ENCODE measurements around the gene DYNLRB1. TPM values are rescaled to one million over a fixed set of nuclear protein-coding genes. Genes with fewer than 3 reads are reported as not detected.

DYNLRB1 gene
- total and polyA plus RNA-seq, 2 of the 13 experiments (the other 11 are each of a cell fraction or from before 2014, with no cell fraction given) = 140 to 244 TPM

GRCh38 chr20:34538671-34539123 lies 22.5 kb downstream of the DYNLRB1 start (continued):
- TF ChIP-seq ZHX1 (CRISPR knock-in tag; IDR thresholded peaks at IDR 0.05; ENCODE audit: low read depth) (no peak), ZNF570 (CRISPR knock-in tag; IDR thresholded peaks at IDR 0.05; ENCODE audit: borderline replicate concordance) (no peak), KMT2B (CRISPR knock-in tag; IDR thresholded peaks at IDR 0.05) (peak; percentile 53; the same call in 1 of the 2 replicates), ARNT (IDR thresholded peaks at IDR 0.05) (no peak), PATZ1 (CRISPR knock-in tag; IDR thresholded peaks at IDR 0.05) (no peak), ZMAT3 (CRISPR knock-in tag; conservative IDR thresholded peaks at IDR 0.05) (no peak), ZNF740 (CRISPR knock-in tag; IDR thresholded peaks at IDR 0.05) (no peak), ETV6 (CRISPR knock-in tag; conservative IDR thresholded peaks at IDR 0.05) (no peak; the same call in 1 of the 2 replicates), ZNF780A (CRISPR knock-in tag; IDR thresholded peaks at IDR 0.05) (no peak), ZBTB46 (CRISPR knock-in tag; IDR thresholded peaks at IDR 0.05; ENCODE audit: borderline replicate concordance) (no peak)
- TF ChIP-seq, protein P1, sequence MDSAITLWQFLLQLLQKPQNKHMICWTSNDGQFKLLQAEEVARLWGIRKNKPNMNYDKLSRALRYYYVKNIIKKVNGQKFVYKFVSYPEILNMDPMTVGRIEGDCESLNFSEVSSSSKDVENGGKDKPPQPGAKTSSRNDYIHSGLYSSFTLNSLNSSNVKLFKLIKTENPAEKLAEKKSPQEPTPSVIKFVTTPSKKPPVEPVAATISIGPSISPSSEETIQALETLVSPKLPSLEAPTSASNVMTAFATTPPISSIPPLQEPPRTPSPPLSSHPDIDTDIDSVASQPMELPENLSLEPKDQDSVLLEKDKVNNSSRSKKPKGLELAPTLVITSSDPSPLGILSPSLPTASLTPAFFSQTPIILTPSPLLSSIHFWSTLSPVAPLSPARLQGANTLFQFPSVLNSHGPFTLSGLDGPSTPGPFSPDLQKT (CRISPR knock-in tag; IDR thresholded peaks at IDR 0.05; ENCODE audit: borderline replicate concordance) = no peak
- TF ChIP-seq, protein P2, sequence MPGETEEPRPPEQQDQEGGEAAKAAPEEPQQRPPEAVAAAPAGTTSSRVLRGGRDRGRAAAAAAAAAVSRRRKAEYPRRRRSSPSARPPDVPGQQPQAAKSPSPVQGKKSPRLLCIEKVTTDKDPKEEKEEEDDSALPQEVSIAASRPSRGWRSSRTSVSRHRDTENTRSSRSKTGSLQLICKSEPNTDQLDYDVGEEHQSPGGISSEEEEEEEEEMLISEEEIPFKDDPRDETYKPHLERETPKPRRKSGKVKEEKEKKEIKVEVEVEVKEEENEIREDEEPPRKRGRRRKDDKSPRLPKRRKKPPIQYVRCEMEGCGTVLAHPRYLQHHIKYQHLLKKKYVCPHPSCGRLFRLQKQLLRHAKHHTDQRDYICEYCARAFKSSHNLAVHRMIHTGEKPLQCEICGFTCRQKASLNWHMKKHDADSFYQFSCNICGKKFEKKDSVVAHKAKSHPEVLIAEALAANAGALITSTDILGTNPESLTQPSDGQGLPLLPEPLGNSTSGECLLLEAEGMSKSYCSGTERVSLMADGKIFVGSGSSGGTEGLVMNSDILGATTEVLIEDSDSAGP (CRISPR knock-in tag; IDR thresholded peaks at IDR 0.05; ENCODE audit: borderline replicate concordance) = peak; percentile 40
- TF ChIP-seq, protein P3, sequence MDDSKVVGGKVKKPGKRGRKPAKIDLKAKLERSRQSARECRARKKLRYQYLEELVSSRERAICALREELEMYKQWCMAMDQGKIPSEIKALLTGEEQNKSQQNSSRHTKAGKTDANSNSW (CRISPR knock-in tag; IDR thresholded peaks at IDR 0.05; ENCODE audit: borderline replicate concordance) = no peak
- TF ChIP-seq, protein P4, sequence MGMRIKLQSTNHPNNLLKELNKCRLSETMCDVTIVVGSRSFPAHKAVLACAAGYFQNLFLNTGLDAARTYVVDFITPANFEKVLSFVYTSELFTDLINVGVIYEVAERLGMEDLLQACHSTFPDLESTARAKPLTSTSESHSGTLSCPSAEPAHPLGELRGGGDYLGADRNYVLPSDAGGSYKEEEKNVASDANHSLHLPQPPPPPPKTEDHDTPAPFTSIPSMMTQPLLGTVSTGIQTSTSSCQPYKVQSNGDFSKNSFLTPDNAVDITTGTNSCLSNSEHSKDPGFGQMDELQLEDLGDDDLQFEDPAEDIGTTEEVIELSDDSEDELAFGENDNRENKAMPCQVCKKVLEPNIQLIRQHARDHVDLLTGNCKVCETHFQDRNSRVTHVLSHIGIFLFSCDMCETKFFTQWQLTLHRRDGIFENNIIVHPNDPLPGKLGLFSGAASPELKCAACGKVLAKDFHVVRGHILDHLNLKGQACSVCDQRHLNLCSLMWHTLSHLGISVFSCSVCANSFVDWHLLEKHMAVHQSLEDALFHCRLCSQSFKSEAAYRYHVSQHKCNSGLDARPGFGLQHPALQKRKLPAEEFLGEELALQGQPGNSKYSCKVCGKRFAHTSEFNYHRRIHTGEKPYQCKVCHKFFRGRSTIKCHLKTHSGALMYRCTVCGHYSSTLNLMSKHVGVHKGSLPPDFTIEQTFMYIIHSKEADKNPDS (CRISPR knock-in tag; IDR thresholded peaks at IDR 0.05) = no peak
- TF ChIP-seq, protein P5, sequence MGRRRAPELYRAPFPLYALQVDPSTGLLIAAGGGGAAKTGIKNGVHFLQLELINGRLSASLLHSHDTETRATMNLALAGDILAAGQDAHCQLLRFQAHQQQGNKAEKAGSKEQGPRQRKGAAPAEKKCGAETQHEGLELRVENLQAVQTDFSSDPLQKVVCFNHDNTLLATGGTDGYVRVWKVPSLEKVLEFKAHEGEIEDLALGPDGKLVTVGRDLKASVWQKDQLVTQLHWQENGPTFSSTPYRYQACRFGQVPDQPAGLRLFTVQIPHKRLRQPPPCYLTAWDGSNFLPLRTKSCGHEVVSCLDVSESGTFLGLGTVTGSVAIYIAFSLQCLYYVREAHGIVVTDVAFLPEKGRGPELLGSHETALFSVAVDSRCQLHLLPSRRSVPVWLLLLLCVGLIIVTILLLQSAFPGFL (CRISPR knock-in tag; IDR thresholded peaks at IDR 0.05) = no peak

All from HepG2 (cell line).